Measurements from ENCODE around the gene SDHA.
A peak's percentile ranks its signal among the peaks of the same experiment; 100 is the strongest.

Gene SDHA

GRCh38 chr5:217494-218456 lies at the start of gene SDHA, which contains the start of gene CCDC127:
Gene SDHA (plus strand): TSS chr5:218320. CDS start chr5:218356, 36 bp downstream.
Gene CCDC127 (minus strand): TSS chr5:218153. CDS start chr5:216849, 1,304 bp downstream.
- peak; percentile 95 to 97 for DNase-seq (ENCODE audit: low read depth in 2 of 2)

GRCh38 chr5:169071-169727 lies 48.9 kb upstream of the SDHA start:
- DNase-seq (ENCODE audit: low read depth in 2 of 2): no peak

- no peak for DNase-seq (ENCODE audit: low read depth in 2 of 2)
Observed at GRCh38 chr5:169728-170094, 48.4 kb upstream of the SDHA start.

- no peak for DNase-seq (ENCODE audit: low read depth in 2 of 2)
Observed at GRCh38 chr5:170971-171800, 46.9 kb upstream of the SDHA start.

- no peak for DNase-seq (ENCODE audit: low read depth in 2 of 2)
Observed at GRCh38 chr5:171801-172331, 46.3 kb upstream of the SDHA start.

GRCh38 chr5:172421-172820 lies 45.7 kb upstream of the SDHA start:
- no peak for DNase-seq (ENCODE audit: low read depth in 2 of 2)

- no peak for DNase-seq (ENCODE audit: low read depth in 2 of 2)
Observed at GRCh38 chr5:172841-173251, 45.3 kb upstream of the SDHA start.

- no peak for DNase-seq (ENCODE audit: low read depth in 2 of 2)
Observed at GRCh38 chr5:173392-174290, 44.5 kb upstream of the SDHA start.

GRCh38 chr5:174291-174600 lies 43.9 kb upstream of the SDHA start:
- no peak for DNase-seq (ENCODE audit: low read depth in 2 of 2)

- DNase-seq (ENCODE audit: low read depth in 2 of 2): no peak
Observed at GRCh38 chr5:174876-175465, 43.1 kb upstream of the SDHA start.

GRCh38 chr5:176296-176823 lies 41.8 kb upstream of the SDHA start:
- no peak for DNase-seq (ENCODE audit: low read depth in 2 of 2)

GRCh38 chr5:178110-178509 lies 40.0 kb upstream of the SDHA start:
- DNase-seq (ENCODE audit: low read depth in 2 of 2): no peak

- DNase-seq (ENCODE audit: low read depth in 2 of 2): no peak
Observed at GRCh38 chr5:179401-179800, 38.7 kb upstream of the SDHA start.

GRCh38 chr5:180286-180918 lies 37.7 kb upstream of the SDHA start:
- no peak for DNase-seq (ENCODE audit: low read depth in 2 of 2)

GRCh38 chr5:181160-181559 lies 37.0 kb upstream of the SDHA start:
- no peak for DNase-seq (ENCODE audit: low read depth in 2 of 2)

GRCh38 chr5:181566-181965 lies 36.6 kb upstream of the SDHA start:
- DNase-seq (ENCODE audit: low read depth in 2 of 2): no peak

- no peak for DNase-seq (ENCODE audit: low read depth in 2 of 2)
Observed at GRCh38 chr5:182126-182525, 36.0 kb upstream of the SDHA start.

GRCh38 chr5:184471-184870 lies 33.6 kb upstream of the SDHA start:
- DNase-seq (ENCODE audit: low read depth in 2 of 2): no peak

- DNase-seq (ENCODE audit: low read depth in 2 of 2): no peak
Observed at GRCh38 chr5:185095-186070, 32.7 kb upstream of the SDHA start.
